GM23338 (cell line): ENCODE data around the gene ZNF627.

Experiments used
- CREB1 ChIP-seq: fragments of 250-450 bp; sonication (Bioruptor Pico); IDR thresholded peaks from 2 replicates; pipeline ENCODE4 v1.5.0; 2020; ENCODE audit warnings: low read depth, mild to moderate bottlenecking, moderate library complexity
- EZH2 ChIP-seq: fragments of 200-600 bp; sonication (generic); IDR thresholded peaks from one replicate; pipeline ENCODE4 v1.8.0; 2017; ENCODE audit warnings: antibody characterized with exemption, mild to moderate bottlenecking, low read depth; ENCODE audit not compliant: unreplicated experiment
- EZH2phosphoT487 ChIP-seq: fragments of 200-600 bp; sonication (generic); IDR thresholded peaks from one replicate; pipeline ENCODE4 v1.8.1; 2018; ENCODE audit warnings: antibody characterized with exemption; ENCODE audit not compliant: unreplicated experiment
- POLR2AphosphoS5 ChIP-seq: IDR thresholded peaks from 2 replicates; pipeline ENCODE4 v1.6.1; 2016; ENCODE audit warnings: antibody characterized with exemption, low read depth
- ZNF331 ChIP-seq: fragments of 250-450 bp; sonication (Bioruptor Pico); IDR thresholded peaks from 2 replicates; pipeline ENCODE4 v1.5.0; 2020; ENCODE audit warnings: low read depth, mild to moderate bottlenecking, moderate library complexity
- TF ChIP-seq, protein P1 (sequence below), 2 experiments: fragments of 200-600 bp in 1 of 2; sonication (generic) in 1 of 2; conservative IDR thresholded peaks; 2 replicates each; pipeline versions ENCODE4 v1.5.1 to v1.6.1; 2016 to 2017; ENCODE audit warnings: antibody characterized with exemption in 2 of 2, low read depth in 2 of 2, mild to moderate bottlenecking in 2 of 2, moderate library complexity in 1 of 2
- TF ChIP-seq, protein P2 (sequence below): IDR thresholded peaks from one replicate; pipeline ENCODE4 v1.6.1; 2018; ENCODE audit warnings: antibody characterized with exemption; ENCODE audit not compliant: unreplicated experiment
- TF ChIP-seq, protein P3 (sequence below): IDR thresholded peaks from 2 replicates; pipeline ENCODE4 v1.6.1; 2016; ENCODE audit warnings: antibody characterized with exemption
- TF ChIP-seq, protein P4 (sequence below): fragments of 250-450 bp; sonication (Bioruptor Pico); IDR thresholded peaks from 2 replicates; pipeline ENCODE4 v1.5.0; 2020; ENCODE audit warnings: mild to moderate bottlenecking, moderate library complexity

DNA sequence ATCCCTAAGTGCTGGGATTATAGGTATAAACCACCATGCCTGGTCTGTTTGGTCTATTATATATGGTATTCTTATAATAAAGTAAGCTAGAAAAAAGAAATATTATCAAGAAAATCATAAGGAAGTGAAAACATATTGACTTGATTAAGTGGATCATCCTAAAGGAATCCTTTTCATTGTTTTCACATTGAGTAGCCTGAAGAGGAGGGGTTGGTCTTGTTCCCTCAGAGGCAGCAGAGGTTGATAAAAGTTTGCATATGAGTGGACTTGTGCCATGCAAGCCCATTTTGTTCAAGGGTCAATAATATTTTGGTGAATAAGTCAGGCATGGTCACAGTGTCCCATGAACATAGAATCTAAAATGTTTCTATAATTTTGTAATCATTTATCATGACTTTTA lies 52.7 kb downstream of the ZNF627 start:
- TF ChIP-seq POLR2AphosphoS5 (no peak), EZH2phosphoT487 (no peak), EZH2 (no peak), CREB1 (CRISPR knock-in tag) (no peak), ZNF331 (CRISPR knock-in tag) (no peak)
- TF ChIP-seq, protein P1, sequence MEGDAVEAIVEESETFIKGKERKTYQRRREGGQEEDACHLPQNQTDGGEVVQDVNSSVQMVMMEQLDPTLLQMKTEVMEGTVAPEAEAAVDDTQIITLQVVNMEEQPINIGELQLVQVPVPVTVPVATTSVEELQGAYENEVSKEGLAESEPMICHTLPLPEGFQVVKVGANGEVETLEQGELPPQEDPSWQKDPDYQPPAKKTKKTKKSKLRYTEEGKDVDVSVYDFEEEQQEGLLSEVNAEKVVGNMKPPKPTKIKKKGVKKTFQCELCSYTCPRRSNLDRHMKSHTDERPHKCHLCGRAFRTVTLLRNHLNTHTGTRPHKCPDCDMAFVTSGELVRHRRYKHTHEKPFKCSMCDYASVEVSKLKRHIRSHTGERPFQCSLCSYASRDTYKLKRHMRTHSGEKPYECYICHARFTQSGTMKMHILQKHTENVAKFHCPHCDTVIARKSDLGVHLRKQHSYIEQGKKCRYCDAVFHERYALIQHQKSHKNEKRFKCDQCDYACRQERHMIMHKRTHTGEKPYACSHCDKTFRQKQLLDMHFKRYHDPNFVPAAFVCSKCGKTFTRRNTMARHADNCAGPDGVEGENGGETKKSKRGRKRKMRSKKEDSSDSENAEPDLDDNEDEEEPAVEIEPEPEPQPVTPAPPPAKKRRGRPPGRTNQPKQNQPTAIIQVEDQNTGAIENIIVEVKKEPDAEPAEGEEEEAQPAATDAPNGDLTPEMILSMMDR (conservative IDR thresholded peaks at IDR 0.05; ENCODE audit: low read depth in 2 of 2), result no peak
- TF ChIP-seq, protein P2, sequence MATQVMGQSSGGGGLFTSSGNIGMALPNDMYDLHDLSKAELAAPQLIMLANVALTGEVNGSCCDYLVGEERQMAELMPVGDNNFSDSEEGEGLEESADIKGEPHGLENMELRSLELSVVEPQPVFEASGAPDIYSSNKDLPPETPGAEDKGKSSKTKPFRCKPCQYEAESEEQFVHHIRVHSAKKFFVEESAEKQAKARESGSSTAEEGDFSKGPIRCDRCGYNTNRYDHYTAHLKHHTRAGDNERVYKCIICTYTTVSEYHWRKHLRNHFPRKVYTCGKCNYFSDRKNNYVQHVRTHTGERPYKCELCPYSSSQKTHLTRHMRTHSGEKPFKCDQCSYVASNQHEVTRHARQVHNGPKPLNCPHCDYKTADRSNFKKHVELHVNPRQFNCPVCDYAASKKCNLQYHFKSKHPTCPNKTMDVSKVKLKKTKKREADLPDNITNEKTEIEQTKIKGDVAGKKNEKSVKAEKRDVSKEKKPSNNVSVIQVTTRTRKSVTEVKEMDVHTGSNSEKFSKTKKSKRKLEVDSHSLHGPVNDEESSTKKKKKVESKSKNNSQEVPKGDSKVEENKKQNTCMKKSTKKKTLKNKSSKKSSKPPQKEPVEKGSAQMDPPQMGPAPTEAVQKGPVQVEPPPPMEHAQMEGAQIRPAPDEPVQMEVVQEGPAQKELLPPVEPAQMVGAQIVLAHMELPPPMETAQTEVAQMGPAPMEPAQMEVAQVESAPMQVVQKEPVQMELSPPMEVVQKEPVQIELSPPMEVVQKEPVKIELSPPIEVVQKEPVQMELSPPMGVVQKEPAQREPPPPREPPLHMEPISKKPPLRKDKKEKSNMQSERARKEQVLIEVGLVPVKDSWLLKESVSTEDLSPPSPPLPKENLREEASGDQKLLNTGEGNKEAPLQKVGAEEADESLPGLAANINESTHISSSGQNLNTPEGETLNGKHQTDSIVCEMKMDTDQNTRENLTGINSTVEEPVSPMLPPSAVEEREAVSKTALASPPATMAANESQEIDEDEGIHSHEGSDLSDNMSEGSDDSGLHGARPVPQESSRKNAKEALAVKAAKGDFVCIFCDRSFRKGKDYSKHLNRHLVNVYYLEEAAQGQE, result no peak
- TF ChIP-seq, protein P3, sequence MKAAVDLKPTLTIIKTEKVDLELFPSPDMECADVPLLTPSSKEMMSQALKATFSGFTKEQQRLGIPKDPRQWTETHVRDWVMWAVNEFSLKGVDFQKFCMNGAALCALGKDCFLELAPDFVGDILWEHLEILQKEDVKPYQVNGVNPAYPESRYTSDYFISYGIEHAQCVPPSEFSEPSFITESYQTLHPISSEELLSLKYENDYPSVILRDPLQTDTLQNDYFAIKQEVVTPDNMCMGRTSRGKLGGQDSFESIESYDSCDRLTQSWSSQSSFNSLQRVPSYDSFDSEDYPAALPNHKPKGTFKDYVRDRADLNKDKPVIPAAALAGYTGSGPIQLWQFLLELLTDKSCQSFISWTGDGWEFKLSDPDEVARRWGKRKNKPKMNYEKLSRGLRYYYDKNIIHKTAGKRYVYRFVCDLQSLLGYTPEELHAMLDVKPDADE, result no peak
- TF ChIP-seq, protein P4, sequence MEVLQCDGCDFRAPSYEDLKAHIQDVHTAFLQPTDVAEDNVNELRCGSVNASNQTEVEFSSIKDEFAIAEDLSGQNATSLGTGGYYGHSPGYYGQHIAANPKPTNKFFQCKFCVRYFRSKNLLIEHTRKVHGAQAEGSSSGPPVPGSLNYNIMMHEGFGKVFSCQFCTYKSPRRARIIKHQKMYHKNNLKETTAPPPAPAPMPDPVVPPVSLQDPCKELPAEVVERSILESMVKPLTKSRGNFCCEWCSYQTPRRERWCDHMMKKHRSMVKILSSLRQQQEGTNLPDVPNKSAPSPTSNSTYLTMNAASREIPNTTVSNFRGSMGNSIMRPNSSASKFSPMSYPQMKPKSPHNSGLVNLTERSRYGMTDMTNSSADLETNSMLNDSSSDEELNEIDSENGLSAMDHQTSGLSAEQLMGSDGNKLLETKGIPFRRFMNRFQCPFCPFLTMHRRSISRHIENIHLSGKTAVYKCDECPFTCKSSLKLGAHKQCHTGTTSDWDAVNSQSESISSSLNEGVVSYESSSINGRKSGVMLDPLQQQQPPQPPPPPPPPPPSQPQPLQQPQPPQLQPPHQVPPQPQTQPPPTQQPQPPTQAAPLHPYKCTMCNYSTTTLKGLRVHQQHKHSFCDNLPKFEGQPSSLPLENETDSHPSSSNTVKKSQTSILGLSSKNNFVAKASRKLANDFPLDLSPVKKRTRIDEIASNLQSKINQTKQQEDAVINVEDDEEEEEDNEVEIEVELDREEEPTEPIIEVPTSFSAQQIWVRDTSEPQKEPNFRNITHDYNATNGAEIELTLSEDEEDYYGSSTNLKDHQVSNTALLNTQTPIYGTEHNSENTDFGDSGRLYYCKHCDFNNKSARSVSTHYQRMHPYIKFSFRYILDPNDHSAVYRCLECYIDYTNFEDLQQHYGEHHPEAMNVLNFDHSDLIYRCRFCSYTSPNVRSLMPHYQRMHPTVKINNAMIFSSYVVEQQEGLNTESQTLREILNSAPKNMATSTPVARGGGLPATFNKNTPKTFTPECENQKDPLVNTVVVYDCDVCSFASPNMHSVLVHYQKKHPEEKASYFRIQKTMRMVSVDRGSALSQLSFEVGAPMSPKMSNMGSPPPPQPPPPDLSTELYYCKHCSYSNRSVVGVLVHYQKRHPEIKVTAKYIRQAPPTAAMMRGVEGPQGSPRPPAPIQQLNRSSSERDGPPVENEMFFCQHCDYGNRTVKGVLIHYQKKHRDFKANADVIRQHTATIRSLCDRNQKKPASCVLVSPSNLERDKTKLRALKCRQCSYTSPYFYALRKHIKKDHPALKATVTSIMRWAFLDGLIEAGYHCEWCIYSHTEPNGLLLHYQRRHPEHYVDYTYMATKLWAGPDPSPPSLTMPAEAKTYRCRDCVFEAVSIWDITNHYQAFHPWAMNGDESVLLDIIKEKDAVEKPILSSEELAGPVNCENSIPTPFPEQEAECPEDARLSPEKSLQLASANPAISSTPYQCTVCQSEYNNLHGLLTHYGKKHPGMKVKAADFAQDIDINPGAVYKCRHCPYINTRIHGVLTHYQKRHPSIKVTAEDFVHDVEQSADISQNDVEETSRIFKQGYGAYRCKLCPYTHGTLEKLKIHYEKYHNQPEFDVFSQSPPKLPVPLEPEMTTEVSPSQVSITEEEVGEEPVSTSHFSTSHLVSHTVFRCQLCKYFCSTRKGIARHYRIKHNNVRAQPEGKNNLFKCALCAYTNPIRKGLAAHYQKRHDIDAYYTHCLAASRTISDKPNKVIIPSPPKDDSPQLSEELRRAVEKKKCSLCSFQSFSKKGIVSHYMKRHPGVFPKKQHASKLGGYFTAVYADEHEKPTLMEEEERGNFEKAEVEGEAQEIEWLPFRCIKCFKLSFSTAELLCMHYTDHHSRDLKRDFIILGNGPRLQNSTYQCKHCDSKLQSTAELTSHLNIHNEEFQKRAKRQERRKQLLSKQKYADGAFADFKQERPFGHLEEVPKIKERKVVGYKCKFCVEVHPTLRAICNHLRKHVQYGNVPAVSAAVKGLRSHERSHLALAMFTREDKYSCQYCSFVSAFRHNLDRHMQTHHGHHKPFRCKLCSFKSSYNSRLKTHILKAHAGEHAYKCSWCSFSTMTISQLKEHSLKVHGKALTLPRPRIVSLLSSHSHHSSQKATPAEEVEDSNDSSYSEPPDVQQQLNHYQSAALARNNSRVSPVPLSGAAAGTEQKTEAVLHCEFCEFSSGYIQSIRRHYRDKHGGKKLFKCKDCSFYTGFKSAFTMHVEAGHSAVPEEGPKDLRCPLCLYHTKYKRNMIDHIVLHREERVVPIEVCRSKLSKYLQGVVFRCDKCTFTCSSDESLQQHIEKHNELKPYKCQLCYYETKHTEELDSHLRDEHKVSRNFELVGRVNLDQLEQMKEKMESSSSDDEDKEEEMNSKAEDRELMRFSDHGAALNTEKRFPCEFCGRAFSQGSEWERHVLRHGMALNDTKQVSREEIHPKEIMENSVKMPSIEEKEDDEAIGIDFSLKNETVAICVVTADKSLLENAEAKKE (CRISPR knock-in tag), result no peak
